HCT116 (cell line): ENCODE data around the gene NCOA5.

Experiments
- CBX3 ChIP-seq: IDR thresholded peaks from 2 replicates; pipeline ENCODE4 v1.6.1; 2012; ENCODE audit warnings: low read depth
- CTCF ChIP-seq, 3 experiments: fragments of 200-600 bp in 1 of 3; sonication (generic) in 1 of 3; IDR thresholded peaks in 2 of 3; conservative IDR thresholded peaks in 1 of 3; 2 replicates each; pipeline ENCODE4 v1.5.1; 2012 to 2017; ENCODE audit warnings: low read depth in 2 of 3, low read length in 2 of 3, antibody characterized with exemption in 1 of 3, borderline replicate concordance in 1 of 3, control low read depth in 1 of 3, mild to moderate bottlenecking in 1 of 3, mixed read lengths in 1 of 3, mixed run types in 1 of 3, moderate library complexity in 1 of 3; ENCODE audit not compliant: insufficient read depth in 1 of 3
- EZH2 ChIP-seq: fragments of 200-600 bp; sonication (generic); IDR thresholded peaks from 2 replicates; pipeline ENCODE4 v1.6.1; 2017; ENCODE audit warnings: antibody characterized with exemption, mixed run types
- EZH2phosphoT487 ChIP-seq: fragments of 200-600 bp; IDR thresholded peaks from 2 replicates; pipeline ENCODE4 v1.6.1; 2018; ENCODE audit warnings: antibody characterized with exemption, borderline replicate concordance
- FOSL1 ChIP-seq: IDR thresholded peaks from 2 replicates; pipeline ENCODE4 v1.6.1; 2012; ENCODE audit warnings: low read depth
- POLR2A ChIP-seq: IDR thresholded peaks from 2 replicates; pipeline ENCODE4 v1.7.0; 2011; ENCODE audit warnings: borderline replicate concordance; ENCODE audit not compliant: insufficient read depth, insufficient read length; ENCODE audit errors: extremely low read depth
- POLR2AphosphoS5 ChIP-seq: IDR thresholded peaks from 2 replicates; pipeline ENCODE4 v1.6.1; 2011; ENCODE audit warnings: mild to moderate bottlenecking, low read depth, low read length, moderate library complexity
- RAD21 ChIP-seq: IDR thresholded peaks from 2 replicates; pipeline ENCODE4 v1.6.1; 2012; ENCODE audit warnings: low read depth, mild to moderate bottlenecking
- SIN3A ChIP-seq: IDR thresholded peaks from 2 replicates; pipeline ENCODE4 v1.6.1; 2012; ENCODE audit warnings: low read depth
- SRF ChIP-seq: IDR thresholded peaks from 2 replicates; pipeline ENCODE4 v1.6.1; 2012; ENCODE audit warnings: low read depth
- TF ChIP-seq, protein P1 (sequence below): IDR thresholded peaks from 2 replicates; pipeline ENCODE4 v1.6.1; 2012
- TF ChIP-seq, protein P2 (sequence below): IDR thresholded peaks from 2 replicates; pipeline ENCODE4 v1.6.1; 2011; ENCODE audit warnings: mild to moderate bottlenecking, low read length, moderate library complexity; ENCODE audit not compliant: insufficient replicate concordance; ENCODE audit errors: extremely low read depth

DNA sequence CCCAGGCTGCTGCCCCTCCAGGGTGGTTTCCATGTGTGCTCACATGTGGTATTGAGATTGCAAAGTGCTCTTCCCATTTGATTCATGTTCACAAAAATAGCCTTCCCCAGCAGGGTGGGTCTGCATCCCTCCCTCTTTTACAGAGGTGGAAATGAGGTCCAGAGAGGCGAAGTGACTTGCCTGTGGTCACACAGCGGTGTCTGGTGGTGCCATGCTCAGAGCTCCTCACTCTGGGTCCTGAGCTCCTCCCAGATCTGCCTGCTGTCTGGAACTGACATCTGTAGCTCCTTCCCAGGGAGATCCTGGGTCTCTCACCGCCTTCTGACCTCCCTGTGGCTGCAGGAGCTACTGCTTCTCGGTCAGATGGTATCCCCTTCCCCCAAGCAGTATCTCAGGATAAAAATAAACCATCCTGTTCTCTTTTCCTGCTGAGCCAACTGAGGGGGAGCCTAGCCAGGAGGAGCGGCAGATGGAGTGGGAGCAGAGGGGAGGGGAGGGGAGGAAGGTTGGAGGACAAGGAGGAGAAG, 40.3 kb upstream of the NCOA5 start:
- TF ChIP-seq SIN3A (no peak), EZH2 (no peak), POLR2AphosphoS5 (no peak), CTCF (IDR thresholded peaks at IDR 0.05 in 2 of 3, conservative IDR thresholded peaks at IDR 0.05 in 1 of 3; ENCODE audit: borderline replicate concordance in 1 of 3, insufficient read depth in 1 of 3, low read depth in 2 of 3, low read length in 2 of 3) (no peak), SRF (no peak), FOSL1 (no peak), CBX3 (no peak), RAD21 (no peak), POLR2A (no peak), EZH2phosphoT487 (no peak)
- TF ChIP-seq, protein P1, sequence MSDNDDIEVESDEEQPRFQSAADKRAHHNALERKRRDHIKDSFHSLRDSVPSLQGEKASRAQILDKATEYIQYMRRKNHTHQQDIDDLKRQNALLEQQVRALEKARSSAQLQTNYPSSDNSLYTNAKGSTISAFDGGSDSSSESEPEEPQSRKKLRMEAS = no peak
- TF ChIP-seq, protein P2, sequence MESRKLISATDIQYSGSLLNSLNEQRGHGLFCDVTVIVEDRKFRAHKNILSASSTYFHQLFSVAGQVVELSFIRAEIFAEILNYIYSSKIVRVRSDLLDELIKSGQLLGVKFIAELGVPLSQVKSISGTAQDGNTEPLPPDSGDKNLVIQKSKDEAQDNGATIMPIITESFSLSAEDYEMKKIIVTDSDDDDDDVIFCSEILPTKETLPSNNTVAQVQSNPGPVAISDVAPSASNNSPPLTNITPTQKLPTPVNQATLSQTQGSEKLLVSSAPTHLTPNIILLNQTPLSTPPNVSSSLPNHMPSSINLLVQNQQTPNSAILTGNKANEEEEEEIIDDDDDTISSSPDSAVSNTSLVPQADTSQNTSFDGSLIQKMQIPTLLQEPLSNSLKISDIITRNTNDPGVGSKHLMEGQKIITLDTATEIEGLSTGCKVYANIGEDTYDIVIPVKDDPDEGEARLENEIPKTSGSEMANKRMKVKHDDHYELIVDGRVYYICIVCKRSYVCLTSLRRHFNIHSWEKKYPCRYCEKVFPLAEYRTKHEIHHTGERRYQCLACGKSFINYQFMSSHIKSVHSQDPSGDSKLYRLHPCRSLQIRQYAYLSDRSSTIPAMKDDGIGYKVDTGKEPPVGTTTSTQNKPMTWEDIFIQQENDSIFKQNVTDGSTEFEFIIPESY = no peak
